HG02798 (cell line): ENCODE data around the gene SORCS3.

Source experiments
- ATAC-seq: cut with Tn5 transposase; IDR thresholded peaks from one replicate; pipeline ENCODE4 v1.9.1; 2021; ENCODE audit warnings: mild to moderate bottlenecking; ENCODE audit not compliant: unreplicated experiment, poor library complexity

The SORCS3 gene

DNA sequence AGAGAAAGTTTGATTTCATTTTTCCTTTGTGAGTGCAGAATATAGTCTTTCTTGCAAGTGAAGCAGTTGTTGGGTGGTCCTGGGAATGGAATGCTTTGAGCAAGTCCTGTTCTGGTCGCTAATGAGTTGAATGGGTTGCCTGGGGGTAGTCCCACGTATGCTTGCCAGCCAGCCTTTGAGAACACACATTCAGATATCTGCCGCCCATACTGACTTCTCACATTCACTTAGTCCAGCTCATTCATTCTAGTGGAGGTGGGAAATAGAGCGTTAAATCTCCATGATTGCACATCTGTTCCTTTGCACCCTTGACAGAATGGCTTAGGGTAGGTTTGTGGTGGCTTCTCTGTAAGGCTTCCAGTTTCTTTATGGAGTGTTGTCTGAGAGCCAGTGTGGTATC, 256.6 kb downstream of the SORCS3 start:
- ATAC-seq: no peak

DNA sequence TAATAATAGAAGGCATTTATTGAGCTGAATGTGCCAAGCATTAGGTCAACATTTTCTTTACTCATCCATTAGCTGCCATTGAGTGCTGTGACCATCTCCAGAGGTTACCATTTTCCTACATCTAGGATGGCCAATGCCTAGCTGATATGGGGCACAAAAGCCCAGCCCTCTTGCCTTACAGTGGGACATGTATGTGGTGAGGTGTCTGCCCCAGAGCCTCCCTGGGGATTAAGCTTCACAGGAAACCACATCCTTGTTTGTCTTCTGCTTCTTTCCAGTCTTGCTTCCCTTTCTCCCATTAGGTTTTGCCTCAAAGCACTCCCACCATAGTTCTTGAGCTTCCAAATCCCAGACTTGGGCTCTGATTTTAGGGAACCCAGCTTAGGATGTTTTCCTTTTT, 258.7 kb downstream of the SORCS3 start:
- ATAC-seq: no peak

DNA sequence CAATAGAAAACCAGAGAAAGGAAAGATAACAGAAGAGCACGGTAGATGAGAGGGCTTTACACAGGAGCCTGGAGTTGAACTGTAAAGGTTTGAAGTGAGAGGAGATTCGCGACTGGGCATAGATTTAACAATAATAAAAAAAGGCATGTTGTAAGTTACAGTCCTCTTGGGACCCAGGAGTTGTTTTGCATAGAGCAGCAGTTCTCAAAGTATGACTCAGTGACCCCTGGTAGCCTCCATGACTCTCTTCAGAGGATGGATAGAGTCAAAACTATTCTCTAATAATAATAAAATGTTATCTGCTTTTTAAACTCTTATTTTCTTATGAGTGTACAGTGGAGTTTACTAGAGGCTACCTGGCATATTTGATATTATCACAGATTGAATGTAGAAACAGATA, 262.3 kb downstream of the SORCS3 start:
- no peak for ATAC-seq

DNA sequence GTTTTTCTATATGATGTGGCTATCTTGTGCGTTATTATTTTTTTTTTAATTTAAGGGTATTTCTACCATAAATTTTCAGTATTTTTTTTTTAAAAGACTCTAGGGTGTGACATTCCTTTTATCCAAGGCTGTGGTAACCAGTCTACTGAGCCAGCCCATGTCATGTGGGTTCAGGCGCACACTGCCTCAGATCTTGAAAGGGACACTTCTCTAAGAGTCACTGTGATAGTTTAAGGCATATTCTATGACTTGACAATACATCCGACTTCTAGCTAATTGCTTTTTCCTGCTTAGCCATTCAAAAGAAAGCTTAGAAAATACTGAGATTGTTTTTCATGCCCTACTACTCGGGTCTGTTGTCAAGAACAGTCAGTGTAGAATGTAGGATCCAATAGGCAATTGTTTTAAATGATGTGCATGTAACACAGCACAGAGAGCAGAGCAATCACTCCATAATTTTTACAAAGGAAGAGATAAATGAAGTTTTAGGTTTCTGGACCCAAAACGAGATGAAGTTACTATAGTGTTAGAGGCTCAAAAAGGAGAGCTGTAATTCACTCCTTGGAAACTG, 263.7 kb downstream of the SORCS3 start:
- ATAC-seq: no peak

DNA sequence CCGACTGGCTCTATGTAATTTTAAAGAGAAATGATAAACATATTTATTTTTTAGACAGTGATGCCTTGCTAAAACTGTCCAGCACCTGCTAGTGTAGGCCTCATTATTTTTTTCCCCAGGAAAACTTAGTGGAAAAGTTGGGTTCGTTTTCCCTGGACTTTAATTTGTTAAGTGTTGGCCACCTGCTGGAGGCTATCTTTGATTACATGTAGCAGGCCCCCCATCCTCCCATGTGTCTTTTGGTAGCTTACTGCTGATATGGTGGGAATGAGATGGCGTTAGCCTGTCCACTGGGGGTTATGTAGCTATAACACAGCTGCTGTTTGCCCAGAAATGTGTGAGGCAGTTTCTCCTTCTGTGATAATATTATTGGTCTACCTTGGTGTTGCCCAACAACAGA, 265.0 kb downstream of the SORCS3 start:
- ATAC-seq: no peak

DNA sequence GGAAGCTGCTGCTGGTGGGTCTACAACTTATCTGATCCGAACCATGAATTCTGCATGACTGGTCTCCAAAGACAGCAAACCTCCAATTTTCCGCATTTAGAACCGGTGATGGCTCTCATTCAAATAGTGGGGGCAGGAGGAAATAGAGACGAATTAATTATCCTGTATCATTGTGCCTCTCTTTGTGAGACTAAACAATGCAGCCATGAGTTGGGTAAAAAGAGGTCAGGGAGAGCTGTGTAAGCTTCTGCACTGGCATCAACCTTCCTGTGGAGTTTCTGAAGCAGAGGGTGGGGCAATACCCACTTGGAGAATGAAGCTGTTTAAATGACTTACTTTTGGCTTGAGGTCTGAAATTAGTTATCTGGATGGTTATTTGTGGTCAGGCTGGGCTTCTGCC, 266.4 kb downstream of the SORCS3 start:
- ATAC-seq: no peak

DNA sequence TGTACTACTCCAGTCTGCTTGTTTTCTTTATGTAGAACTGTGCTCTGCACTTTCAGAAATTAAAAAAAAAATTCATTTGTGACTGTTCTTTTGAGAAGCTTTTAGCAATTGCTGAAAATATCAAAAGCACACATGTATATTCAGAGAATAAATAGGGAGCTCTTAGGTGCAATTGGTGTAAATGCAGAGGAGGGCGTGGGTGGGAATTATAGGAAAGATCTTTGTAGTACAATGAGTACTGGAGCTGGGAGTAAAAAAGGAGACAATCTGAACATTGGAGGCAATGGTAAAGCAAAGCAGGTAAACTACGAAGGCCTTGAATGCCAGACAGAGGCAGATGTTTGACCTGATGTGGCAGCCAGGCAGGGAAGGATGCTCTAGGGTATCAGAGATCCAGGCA, 267.5 kb downstream of the SORCS3 start:
- no peak for ATAC-seq

DNA sequence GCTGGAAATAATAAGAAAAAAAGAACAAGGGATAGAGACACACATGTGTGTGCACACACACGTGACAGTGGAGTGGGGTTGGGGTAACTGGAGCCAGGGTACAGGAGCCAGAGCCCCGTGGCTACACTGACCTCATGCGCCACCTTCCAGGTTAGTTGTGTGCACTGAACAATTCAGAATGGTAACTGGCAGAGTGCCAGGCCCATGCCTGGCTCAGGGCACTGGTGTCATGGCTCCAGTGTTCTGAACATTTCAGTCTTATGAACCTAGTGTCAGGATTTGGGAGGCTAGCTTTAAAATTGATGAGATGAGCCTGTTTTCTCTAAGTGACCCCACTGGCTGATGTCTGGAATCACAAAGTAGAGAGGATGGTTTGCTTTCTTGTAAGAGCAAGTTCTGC, 269.6 kb downstream of the SORCS3 start:
- no peak for ATAC-seq

DNA sequence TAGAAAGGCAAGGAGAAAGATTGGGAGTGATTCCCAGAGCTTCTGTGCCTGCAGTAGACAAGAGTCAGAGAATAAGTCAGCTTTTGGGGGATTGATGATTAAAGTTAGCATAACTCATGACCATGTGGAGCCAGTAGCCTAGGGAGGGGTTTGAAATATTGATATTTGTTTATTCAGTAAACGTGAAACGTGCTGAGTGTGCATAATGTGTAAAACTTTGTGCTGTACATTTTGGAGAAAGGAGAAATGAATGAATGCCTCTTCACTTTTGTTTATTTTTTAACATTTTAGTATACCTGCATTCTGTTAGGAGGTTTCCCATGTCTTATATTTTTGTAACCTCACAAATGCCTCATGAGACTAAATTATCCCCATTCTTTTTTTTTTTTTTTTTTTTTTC, 272.3 kb downstream of the SORCS3 start:
- ATAC-seq: no peak

DNA sequence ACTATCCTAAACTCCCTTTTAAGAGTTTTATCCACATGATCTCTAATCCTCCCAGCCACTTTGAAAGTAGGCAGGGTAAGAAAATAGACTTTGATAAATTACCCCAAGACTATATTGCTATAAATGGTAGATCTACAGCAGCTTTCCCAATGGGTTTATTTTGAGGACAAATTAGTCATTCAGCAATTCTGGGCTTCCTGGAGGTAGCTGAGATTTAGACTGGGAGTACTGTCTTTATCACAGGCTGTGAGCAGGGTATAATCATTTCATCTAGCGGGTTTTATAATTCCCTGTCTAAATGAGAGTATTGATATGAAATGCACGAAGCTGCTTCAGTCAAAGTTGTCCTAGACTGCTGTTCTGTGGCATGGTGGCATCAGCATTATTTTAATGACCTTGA, 279.4 kb downstream of the SORCS3 start:
- ATAC-seq: no peak

DNA sequence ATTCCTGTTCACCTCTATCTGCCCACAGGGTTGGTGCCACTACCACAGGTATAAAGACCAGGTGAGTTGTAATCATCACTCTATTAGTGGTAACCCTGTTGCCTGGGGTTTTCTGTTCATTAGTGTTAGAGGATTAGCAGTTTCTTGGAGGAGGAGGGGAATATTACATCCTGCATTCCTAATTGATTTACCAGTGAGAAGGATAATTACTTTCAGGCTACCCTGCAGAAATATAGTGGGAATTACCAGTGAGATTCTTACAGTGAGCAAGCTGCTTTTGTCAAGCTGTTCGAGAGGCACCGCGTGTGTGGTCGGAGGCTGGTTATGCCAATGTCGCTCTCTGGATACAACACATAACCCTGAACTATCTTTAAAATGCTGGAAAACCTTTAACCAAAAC, 280.7 kb downstream of the SORCS3 start:
- ATAC-seq: no peak

DNA sequence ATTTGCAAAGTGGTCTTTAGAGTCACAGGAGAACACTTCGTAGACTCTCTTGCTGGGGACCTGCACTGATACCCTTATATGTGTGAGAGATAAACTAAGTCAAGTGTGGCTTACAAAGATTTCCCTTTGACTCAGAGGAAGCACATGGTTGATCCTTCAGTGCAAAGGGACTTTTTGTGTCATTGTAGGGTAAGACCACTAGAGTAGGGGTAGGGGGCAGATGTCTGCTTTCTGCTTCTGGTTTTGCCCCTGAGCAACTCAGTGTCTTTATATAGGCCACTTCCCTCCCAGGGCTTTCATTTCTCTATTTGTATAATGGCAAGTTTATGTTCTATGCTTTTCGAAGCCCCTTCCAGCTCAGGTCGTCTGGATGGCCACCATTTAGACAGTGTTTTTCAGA, 281.7 kb downstream of the SORCS3 start:
- peak; percentile 63 for ATAC-seq

DNA sequence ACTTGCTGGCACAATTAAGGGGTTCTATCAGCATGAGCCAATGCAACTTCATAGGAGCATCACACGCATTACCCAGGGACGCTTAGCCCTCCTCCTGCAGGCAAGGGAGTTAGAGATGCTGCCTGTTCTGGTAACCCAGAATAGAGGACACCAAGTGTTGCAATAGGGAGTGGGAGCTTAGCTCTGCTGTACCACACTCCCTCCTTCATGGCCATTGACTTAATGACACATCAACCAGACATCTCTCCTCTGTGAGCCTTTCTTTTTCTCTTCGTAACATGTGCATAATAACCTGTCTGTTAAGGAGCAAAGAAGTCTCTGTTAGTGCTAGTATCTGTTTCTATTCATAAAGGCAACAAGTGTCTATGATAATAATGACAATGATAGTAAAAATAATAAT, 282.4 kb downstream of the SORCS3 start:
- no peak for ATAC-seq

DNA sequence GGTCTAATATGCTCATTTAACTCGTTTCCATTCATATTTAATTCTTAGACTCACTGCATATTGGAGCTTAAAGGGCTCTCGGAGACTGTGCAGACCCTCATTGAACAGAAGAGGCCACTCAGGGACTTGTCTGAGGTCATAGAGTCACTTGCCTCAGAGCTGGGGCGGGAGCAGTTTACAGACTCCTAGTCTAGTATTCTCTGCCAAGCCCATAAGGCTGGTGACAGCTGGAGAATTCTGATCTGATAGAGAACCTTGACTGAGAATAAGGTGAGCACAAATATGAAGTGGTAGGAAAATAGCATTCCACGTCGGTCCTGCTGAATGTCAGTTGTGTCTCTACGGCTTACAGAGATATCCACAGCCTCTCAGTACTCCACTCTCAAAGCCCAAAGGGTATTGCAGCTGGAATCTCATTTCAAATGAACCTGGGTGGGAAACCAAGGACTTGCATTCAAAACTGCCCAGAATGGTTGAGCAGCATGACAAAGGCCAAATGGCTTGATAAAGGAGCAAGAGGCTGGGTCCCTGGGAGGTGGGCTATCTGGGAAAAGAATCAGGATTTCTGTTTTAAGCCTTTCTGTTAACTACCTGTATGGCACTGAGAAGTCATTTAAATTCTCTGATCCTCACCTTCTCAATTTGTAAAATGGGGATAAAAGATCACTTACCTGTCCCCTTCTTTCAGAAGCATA, 283.2 kb downstream of the SORCS3 start:
- ATAC-seq: no peak

DNA sequence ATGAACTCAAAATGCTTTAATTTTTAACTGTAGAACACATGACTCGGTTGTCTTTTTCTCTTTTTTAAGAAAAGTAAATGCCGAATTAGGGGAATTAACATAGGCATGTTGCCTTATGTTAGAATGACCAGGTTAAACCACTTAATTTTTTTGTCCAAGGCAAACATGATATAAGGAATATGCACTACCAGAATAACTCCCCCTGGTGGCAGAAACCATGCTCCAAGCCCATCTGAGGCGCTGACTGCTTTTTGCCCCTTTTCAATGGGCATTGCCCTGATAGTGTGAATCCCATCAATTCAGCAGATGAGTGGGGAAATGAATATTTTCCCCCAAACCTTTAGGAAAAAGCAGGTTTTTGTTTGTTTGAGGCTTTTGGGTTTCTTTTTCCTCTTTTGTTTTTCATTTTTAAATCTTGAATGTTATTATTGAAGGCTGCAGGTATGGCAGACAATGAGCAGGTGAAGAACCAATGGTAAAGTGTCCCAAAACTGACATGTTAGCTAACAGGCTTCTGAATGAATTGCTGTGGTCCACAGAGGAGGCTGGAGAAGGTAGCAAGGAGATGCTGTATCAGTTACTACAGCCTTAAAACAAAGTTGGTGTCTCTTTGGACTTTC, 284.3 kb downstream of the SORCS3 start:
- ATAC-seq: peak; percentile 52

DNA sequence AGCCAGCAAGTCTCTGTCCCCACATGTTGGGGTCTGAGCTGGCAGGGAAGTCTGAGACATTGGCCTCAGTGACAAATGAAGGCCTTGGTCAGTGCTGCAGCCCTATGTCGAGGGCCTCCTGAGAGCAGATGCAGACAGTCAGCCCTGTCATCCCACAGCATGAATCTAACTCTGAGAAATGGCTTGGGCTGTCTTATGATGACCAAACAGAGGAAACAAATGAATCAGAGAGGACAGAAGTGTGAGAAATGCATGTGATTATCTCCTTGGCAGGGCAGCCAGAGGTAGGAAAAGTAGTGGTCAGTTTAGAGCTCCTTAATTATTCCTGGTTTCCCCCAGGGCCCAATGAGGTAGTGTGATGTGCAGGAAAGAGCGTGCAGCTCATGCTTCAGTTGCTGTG, 287.6 kb downstream of the SORCS3 start:
- peak; percentile 42 for ATAC-seq

DNA sequence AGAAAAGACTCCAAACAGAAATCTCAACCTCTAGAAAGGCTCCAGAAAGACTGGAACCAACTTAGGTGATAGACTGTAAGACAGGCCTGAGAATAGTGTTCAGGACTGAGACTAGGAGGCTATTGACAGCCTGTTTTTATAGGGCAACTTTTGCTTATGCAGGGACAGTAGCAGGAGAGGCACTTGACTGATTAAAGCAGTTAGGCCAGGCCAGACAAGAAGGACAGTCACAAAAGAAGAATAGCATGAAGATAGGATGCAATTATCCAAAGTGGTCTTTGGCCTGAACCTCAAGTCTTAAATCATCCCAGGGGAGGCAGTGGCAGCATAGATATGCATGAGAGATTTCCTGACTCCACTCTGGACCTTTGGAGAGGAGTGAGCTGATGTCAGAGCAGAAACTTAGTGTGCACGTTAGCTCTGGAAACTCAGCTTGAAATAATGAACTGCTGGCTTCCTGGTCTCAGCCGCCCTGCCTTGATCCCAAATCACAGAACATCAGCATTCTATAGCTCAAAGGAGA, 290.6 kb downstream of the SORCS3 start:
- no peak for ATAC-seq

DNA sequence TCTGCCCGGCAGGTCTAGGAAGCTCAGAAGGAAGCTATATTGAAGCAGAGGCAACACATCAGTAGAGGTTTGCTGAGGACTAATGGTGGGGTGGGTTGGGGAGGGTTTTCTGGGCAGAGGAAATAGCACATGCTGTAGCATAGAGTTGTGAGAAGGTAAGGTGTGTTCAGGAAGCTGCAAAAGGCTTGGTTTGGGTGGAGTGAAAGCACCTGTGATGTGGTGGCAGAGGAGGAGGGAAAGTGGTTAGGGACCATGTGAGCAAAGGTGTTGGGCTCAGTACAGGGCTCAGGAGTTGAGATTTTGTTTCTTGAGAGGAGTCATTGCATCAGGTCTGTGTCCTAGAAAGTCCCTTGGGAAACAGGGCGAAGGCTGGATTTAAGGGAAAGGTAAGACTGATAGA, 294.6 kb downstream of the SORCS3 start:
- ATAC-seq: no peak

DNA sequence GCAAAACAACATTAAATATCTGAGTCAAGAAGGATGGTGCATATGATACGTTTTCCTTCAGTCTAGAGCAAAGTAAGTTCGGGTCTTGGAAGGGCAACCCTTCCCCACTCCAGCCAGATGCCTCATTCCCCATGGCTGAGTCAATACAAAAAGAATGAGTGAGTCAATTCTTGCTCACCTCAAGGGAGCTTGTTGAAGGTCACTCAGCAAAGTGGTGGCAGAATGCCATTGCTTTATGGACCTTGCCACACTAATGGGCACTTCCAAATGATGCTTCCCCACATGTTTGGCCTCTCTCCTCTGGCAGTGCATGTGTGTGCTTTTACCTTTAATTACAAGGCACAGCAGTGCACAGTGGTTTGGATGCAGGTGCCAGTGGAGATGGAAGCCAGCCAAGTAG, 296.5 kb downstream of the SORCS3 start:
- ATAC-seq: no peak

DNA sequence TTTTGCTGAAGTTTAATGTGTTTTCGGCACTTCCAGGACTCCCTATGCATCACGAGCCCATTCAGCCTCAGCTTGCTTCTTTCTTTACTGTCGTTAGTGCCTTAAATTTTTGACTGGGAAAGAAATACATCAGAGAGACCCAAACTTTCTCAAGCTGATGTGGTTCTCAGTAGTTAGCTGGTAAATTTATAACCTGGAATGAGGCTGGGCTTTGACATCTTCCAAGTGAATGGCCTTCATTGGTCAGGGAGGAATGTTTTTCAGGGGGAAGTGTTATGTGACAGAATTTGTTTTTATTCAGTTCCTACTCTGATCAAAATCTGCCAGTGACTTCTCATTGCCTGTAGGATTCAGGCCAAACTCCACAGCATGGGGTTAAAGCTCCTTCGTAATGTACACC, 296.9 kb downstream of the SORCS3 start:
- no peak for ATAC-seq

DNA sequence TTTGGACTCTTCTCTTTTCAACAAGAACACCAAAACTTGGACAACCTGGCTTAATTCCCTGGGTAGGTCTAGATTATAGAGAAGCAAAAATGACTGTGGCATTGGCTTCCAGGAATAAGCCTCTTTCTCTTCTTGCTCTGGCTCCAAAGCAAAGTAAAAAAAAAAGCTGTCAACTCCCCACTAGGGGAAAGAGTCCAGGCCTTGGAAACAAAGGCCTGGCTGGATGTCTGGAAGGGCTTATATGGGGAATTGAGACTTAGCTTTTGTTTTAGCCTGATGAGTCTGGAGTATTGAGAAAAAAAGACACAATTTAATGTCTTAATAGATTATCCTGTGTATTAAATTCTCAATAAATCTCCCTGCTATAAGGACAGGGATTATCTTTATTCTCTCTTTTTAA, 300.6 kb downstream of the SORCS3 start:
- ATAC-seq: no peak

DNA sequence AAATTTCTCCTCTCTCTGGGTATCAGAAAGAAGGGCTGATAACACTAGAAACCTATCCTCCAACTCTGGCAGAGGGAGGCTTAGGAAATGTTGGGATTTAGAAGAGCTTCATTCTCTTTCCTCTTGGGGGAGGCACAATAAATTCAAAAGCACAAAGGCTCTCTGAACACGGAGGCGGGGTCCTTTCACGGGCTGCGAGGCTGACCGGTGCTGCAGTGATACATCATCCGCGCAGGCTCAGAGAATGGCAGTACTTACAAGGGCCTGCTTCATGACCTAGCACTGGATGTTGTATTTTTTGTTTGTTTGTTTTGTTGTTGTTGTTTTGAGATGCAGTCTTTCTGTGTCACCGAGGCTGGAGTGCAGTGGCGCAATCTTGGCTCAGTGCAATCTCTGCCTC, 306.2 kb downstream of the SORCS3 start:
- no peak for ATAC-seq
